ENCODE results near the gene CPED1.

- no peak for TF ChIP-seq CTCF (IDR thresholded peaks at IDR 0.05 in 2 of 3, conservative IDR thresholded peaks at IDR 0.05 in 1 of 3; ENCODE audit: control insufficient read depth in 2 of 3, extremely low read depth in 1 of 3, insufficient read depth in 1 of 3, low read depth in 3 of 3, low read length in 3 of 3)
- TF ChIP-seq BCL11A (IDR thresholded peaks at IDR 0.05; ENCODE audit: low read depth, low read length): no peak
- no peak for TF ChIP-seq ELK1 (IDR thresholded peaks at IDR 0.05; ENCODE audit: low read depth, low read length)
- TF ChIP-seq YY1 (IDR thresholded peaks at IDR 0.05; ENCODE audit: low read depth, low read length): no peak
- TF ChIP-seq REST (IDR thresholded peaks at IDR 0.05; ENCODE audit: low read depth, low read length): no peak
- TF ChIP-seq ZNF274 (IDR thresholded peaks at IDR 0.05; ENCODE audit: insufficient read depth, insufficient read length): no peak
- no peak for TF ChIP-seq POLR2AphosphoS5 (IDR thresholded peaks at IDR 0.05; ENCODE audit: low read length)
- no peak for TF ChIP-seq SUPT20H (IDR thresholded peaks at IDR 0.05; ENCODE audit: borderline replicate concordance, control insufficient read depth, low read depth, low read length)
- TF ChIP-seq E4F1 (IDR thresholded peaks at IDR 0.05; ENCODE audit: borderline replicate concordance, partially characterized antibody): no peak
- no peak for TF ChIP-seq PAX8 (IDR thresholded peaks at IDR 0.05)
- TF ChIP-seq USF2 (IDR thresholded peaks at IDR 0.05; ENCODE audit: borderline replicate concordance, low read depth, low read length): no peak
- TF ChIP-seq MYC (IDR thresholded peaks at IDR 0.05; ENCODE audit: insufficient read depth, insufficient read length, insufficient replicate concordance, low read length, severe bottlenecking): no peak
- no peak for TF ChIP-seq TAF1 (IDR thresholded peaks at IDR 0.05; ENCODE audit: borderline replicate concordance, low read depth, low read length)
Measured at GRCh38 chr7:121322460-121322859, 333.9 kb downstream of the CPED1 start.
